ENCODE measurements around the gene PTPRM.

DNA sequence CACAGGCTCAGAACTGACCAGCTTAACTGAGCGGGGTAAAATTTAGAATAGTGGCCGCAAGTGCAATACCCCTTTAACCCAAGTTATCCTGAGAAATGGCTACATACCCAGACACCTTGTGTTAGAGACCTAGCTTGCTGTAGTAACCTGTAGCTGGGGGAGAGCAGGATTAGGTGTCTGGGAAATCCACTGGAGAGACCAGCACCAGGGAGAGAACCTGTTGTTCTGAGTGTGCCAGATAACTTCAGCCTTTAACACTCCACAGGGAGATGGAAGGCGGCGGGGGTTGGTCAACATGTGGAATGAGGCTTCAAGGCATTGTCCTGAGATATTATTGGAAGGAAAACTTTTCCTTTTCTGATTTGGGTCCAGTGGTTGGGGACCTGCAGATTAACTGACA is 356.0 kb downstream of the PTPRM start:
- TF ChIP-seq POLR2AphosphoS5 (IDR thresholded peaks at IDR 0.05; ENCODE audit: low read depth, low read length) (no peak), POLR2A (IDR thresholded peaks at IDR 0.05; ENCODE audit: low read depth, low read length) (no peak), TAF1 (IDR thresholded peaks at IDR 0.05; ENCODE audit: borderline replicate concordance, low read depth, low read length) (no peak)

Measured in GM12892 (cell line).